HCT116 (cell line): Measurements from ENCODE around the gene PDLIM4. TPM values are rescaled to one million over a fixed set of nuclear protein-coding genes. Genes with fewer than 3 reads are reported as not detected.

Experiments used
- ATAC-seq: fragments of 200-7000 bp; cut with Tn5 transposase; 2 replicates; pipeline ENCODE4 v1.9.1; 2020; ENCODE audit warnings: mild to moderate bottlenecking, moderate library complexity
- BruUV-seq: library from RNA; stranded (reverse); fragments of 400-500 nt; replicated peaks from 2 replicates; lab custom pipeline; 2021; lab: Mats Ljungman, UMichigan
- CTCF ChIA-PET: fragments of 300-600 bp; sonication (Branson Sonifier 250); formaldehyde crosslinking; loops from one replicate; lab custom pipeline; 2021; ENCODE audit warnings: antibody characterized with exemption; lab: Charles Lee
- POLR2A ChIA-PET: fragments of 300-600, 350-600 bp; sonication (Branson Sonifier 250); formaldehyde crosslinking; loops from one replicate; lab custom pipeline; 2021; ENCODE audit warnings: antibody characterized with exemption; lab: Charles Lee
- RAD21 ChIA-PET, 2 experiments: fragments of 300-600 bp; sonication (Branson Sonifier 250); formaldehyde crosslinking; loops; one replicate each; lab custom pipeline; 2023; ENCODE audit warnings: low total read pairs in 2 of 2; ENCODE audit not compliant: uncharacterized antibody in 2 of 2, unreplicated experiment in 2 of 2, low non-redundant PET in 1 of 2; lab: Charles Lee
- DNase-seq: peaks from one replicate; pipeline ENCODE4 v3.0.0-alpha.2; 2010; ENCODE audit warnings: low read depth, low spot score
- H2AFZ ChIP-seq: fragments of 200-600 bp; shearing (Covaris generic), sonication (generic); 2 replicates; pipeline ENCODE4 v1.6.1; 2017; ENCODE audit warnings: low read depth, mixed run types, mixed read lengths, antibody characterized with exemption, low read length; ENCODE audit not compliant: poor library complexity, severe bottlenecking
- H3K27ac ChIP-seq: 2 replicates; pipeline ENCODE4 v1.5.1; 2012; ENCODE audit warnings: low read depth, low read length
- H3K27me3 ChIP-seq: fragments of 200-600 bp; sonication (generic); 2 replicates; pipeline ENCODE4 v1.6.1; 2016; ENCODE audit warnings: mixed run types, low read length, mixed read lengths; ENCODE audit not compliant: insufficient read depth
- H3K36me3 ChIP-seq, 2 experiments: fragments of 200-500 bp in 1 of 2; fragments of 200-600 bp in 1 of 2; sonication (Bioruptor generic) in 1 of 2; sonication (generic) in 1 of 2; 2 replicates each; pipeline versions ENCODE4 v1.5.1 to v1.6.1; 2014 to 2016; ENCODE audit warnings: low read length in 2 of 2, inconsistent platforms in 1 of 2, mixed read lengths in 1 of 2, mixed run types in 1 of 2; ENCODE audit not compliant: insufficient read depth in 2 of 2, control insufficient read depth in 1 of 2
- H3K4me1 ChIP-seq, 2 experiments: fragments of 200-600 bp in 1 of 2; sonication (generic) in 1 of 2; 2 replicates each; pipeline versions ENCODE4 v1.5.1 to v1.6.1; 2012 to 2017; ENCODE audit warnings: low read length in 2 of 2, inconsistent platforms in 1 of 2, mild to moderate bottlenecking in 1 of 2, mixed read lengths in 1 of 2, mixed run types in 1 of 2, moderate library complexity in 1 of 2; ENCODE audit not compliant: insufficient read depth in 2 of 2, control insufficient read depth in 1 of 2
- H3K4me2 ChIP-seq: fragments of 200-600 bp; sonication (generic); 2 replicates; pipeline ENCODE4 v1.6.1; 2017; ENCODE audit warnings: mixed run types, low read length, mixed read lengths
- H3K4me3 ChIP-seq, 2 experiments: fragments of 200-600 bp in 1 of 2; sonication (generic) in 1 of 2; replicated peaks in 1 of 2; 2 replicates each; pipeline ENCODE4 v1.5.1; 2011 to 2016; ENCODE audit warnings: low read length in 2 of 2, control low read depth in 1 of 2, low read depth in 1 of 2, mild to moderate bottlenecking in 1 of 2, mixed read lengths in 1 of 2, mixed run types in 1 of 2
- H3K79me2 ChIP-seq: fragments of 200-600 bp; sonication (generic); 2 replicates; pipeline ENCODE4 v1.6.1; 2017; ENCODE audit warnings: mild to moderate bottlenecking, mixed run types, low read length, moderate library complexity, mixed read lengths; ENCODE audit not compliant: insufficient read depth
- H3K9ac ChIP-seq: fragments of 200-600 bp; sonication (generic); 2 replicates; pipeline ENCODE4 v1.6.1; 2016; ENCODE audit warnings: low read length, mixed read lengths
- H3K9me2 ChIP-seq: fragments of 200-600 bp; sonication (generic), shearing (Covaris generic); 2 replicates; pipeline ENCODE4 v1.6.1; 2017; ENCODE audit warnings: mixed run types, mild to moderate bottlenecking, moderate library complexity; ENCODE audit not compliant: insufficient read depth
- H3K9me3 ChIP-seq, 2 experiments: fragments of 200-500 bp in 1 of 2; fragments of 200-600 bp in 1 of 2; sonication (Bioruptor generic) in 1 of 2; sonication (generic) in 1 of 2; 2 replicates each; pipeline ENCODE4 v1.6.1; 2014 to 2017; ENCODE audit warnings: low read length in 2 of 2, mixed read lengths in 2 of 2, inconsistent platforms in 1 of 2, low read depth in 1 of 2, mild to moderate bottlenecking in 1 of 2, mixed run types in 1 of 2, moderate library complexity in 1 of 2; ENCODE audit not compliant: control insufficient read depth in 1 of 2, insufficient read depth in 1 of 2
- H4K20me1 ChIP-seq: fragments of 200-600 bp; sonication (generic), shearing (Covaris generic); 2 replicates; pipeline ENCODE4 v1.6.1; 2017; ENCODE audit warnings: mixed run types, mild to moderate bottlenecking, moderate library complexity; ENCODE audit not compliant: insufficient read depth
- ATF3 ChIP-seq: IDR thresholded peaks from 2 replicates; pipeline ENCODE4 v1.6.1; 2012
- CBX3 ChIP-seq: IDR thresholded peaks from 2 replicates; pipeline ENCODE4 v1.6.1; 2012; ENCODE audit warnings: low read depth
- CEBPB ChIP-seq: IDR thresholded peaks from 2 replicates; pipeline ENCODE4 v1.6.1; 2012; ENCODE audit warnings: low read depth
- CTCF ChIP-seq, 3 experiments: fragments of 200-600 bp in 1 of 3; sonication (generic) in 1 of 3; IDR thresholded peaks in 2 of 3; conservative IDR thresholded peaks in 1 of 3; 2 replicates each; pipeline ENCODE4 v1.5.1; 2012 to 2017; ENCODE audit warnings: low read depth in 2 of 3, low read length in 2 of 3, antibody characterized with exemption in 1 of 3, borderline replicate concordance in 1 of 3, control low read depth in 1 of 3, mild to moderate bottlenecking in 1 of 3, mixed read lengths in 1 of 3, mixed run types in 1 of 3, moderate library complexity in 1 of 3; ENCODE audit not compliant: insufficient read depth in 1 of 3
- EGR1 ChIP-seq: IDR thresholded peaks from 2 replicates; pipeline ENCODE4 v1.6.1; 2012; ENCODE audit warnings: low read depth
- ELF1 ChIP-seq: IDR thresholded peaks from 2 replicates; pipeline ENCODE4 v1.6.1; 2012; ENCODE audit warnings: low read depth, borderline replicate concordance
- EZH2 ChIP-seq: fragments of 200-600 bp; sonication (generic); IDR thresholded peaks from 2 replicates; pipeline ENCODE4 v1.6.1; 2017; ENCODE audit warnings: antibody characterized with exemption, mixed run types
- EZH2phosphoT487 ChIP-seq: fragments of 200-600 bp; IDR thresholded peaks from 2 replicates; pipeline ENCODE4 v1.6.1; 2018; ENCODE audit warnings: antibody characterized with exemption, borderline replicate concordance
- FOSL1 ChIP-seq: IDR thresholded peaks from 2 replicates; pipeline ENCODE4 v1.6.1; 2012; ENCODE audit warnings: low read depth
- POLR2A ChIP-seq: IDR thresholded peaks from 2 replicates; pipeline ENCODE4 v1.7.0; 2011; ENCODE audit warnings: borderline replicate concordance; ENCODE audit not compliant: insufficient read depth, insufficient read length; ENCODE audit errors: extremely low read depth
- POLR2AphosphoS5 ChIP-seq: IDR thresholded peaks from 2 replicates; pipeline ENCODE4 v1.6.1; 2011; ENCODE audit warnings: mild to moderate bottlenecking, low read depth, low read length, moderate library complexity
- RAD21 ChIP-seq: IDR thresholded peaks from 2 replicates; pipeline ENCODE4 v1.6.1; 2012; ENCODE audit warnings: low read depth, mild to moderate bottlenecking
- REST ChIP-seq: IDR thresholded peaks from 2 replicates; pipeline ENCODE4 v1.6.1; 2012; ENCODE audit warnings: low read depth
- SIN3A ChIP-seq: IDR thresholded peaks from 2 replicates; pipeline ENCODE4 v1.6.1; 2012; ENCODE audit warnings: low read depth
- SP1 ChIP-seq: IDR thresholded peaks from 2 replicates; pipeline ENCODE4 v1.6.1; 2012; ENCODE audit warnings: low read depth
- YY1 ChIP-seq: IDR thresholded peaks from 2 replicates; pipeline ENCODE4 v1.6.1; 2011; ENCODE audit warnings: low read length, low read depth, moderate library complexity, mild to moderate bottlenecking; ENCODE audit not compliant: insufficient replicate concordance; ENCODE audit errors: extremely low read depth
- ZBTB33 ChIP-seq: IDR thresholded peaks from 2 replicates; pipeline ENCODE4 v1.6.1; 2011; ENCODE audit warnings: mild to moderate bottlenecking, low read length, moderate library complexity; ENCODE audit not compliant: insufficient replicate concordance; ENCODE audit errors: extremely low read depth
- ZFX ChIP-seq: fragments of 450-650 bp; IDR thresholded peaks from 2 replicates; pipeline ENCODE4 v1.6.1; 2017
- ZNF274 ChIP-seq: fragments of 200-500 bp; sonication (Bioruptor generic); IDR thresholded peaks from 2 replicates; pipeline ENCODE4 v1.6.1; 2014; ENCODE audit warnings: mild to moderate bottlenecking, low read depth, low read length, inconsistent platforms
- intact Hi-C: fragments of 100-400 bp; cut with micrococcal nuclease; formaldehyde crosslinking; loops from 2 replicates; pipeline ENCODE4 v1.10.0; 2022
- total RNA-seq: library from RNA; stranded (reverse); gene quantifications from one replicate; pipeline ENCODE4 v1.2.1, GENCODE V29; 2021; ENCODE audit not compliant: unreplicated experiment

Gene PDLIM4
- total RNA-seq, 1 experiment from 2014 or later = not detected

- Histone ChIP-seq H3K4me3 (no peak overlapping the region), H4K20me1 (no peaks in the 10 kb centered on the region), H3K9me3 (no peaks in the 10 kb centered on the region), H3K9me2 (no peaks in the 10 kb centered on the region), H3K27me3 (no peaks in the 10 kb centered on the region), H3K79me2 (no peaks in the 10 kb centered on the region), H3K9ac (no peak overlapping the region)
- no TSS peak for BruUV-seq
- ChIA-PET RAD21 (no interaction called here), POLR2A (no interaction called here)
- no peak for DNase-seq
- intact Hi-C loops = no loop called here
- TF ChIP-seq ZNF274 (no peak), RAD21 (no peak), POLR2A (no peak), CBX3 (no peak), FOSL1 (no peak), YY1 (no peak), ZFX (no peak), POLR2AphosphoS5 (no peak), EZH2phosphoT487 (no peak), CTCF (IDR thresholded peaks at IDR 0.05 in 2 of 3, conservative IDR thresholded peaks at IDR 0.05 in 1 of 3; ENCODE audit: borderline replicate concordance in 1 of 3, insufficient read depth in 1 of 3, low read depth in 2 of 3, low read length in 2 of 3) (no peak), EGR1 (no peak), SIN3A (no peak), EZH2 (no peak), SP1 (no peak), CEBPB (no peak), ELF1 (no peak), ZBTB33 (no peak), REST (no peak), ATF3 (no peak)
- TF ChIP-seq, all 23 proteins: peak for 0
- H2AFZ ChIP-seq = no peak overlapping the region
- CTCF ChIA-PET = no interaction called here
- H3K36me3 ChIP-seq = no peaks in the 10 kb centered on the region
- 0 out of 2 replicates have a peak overlapping the region, but pooled peaks have one; percentile 1 for H3K4me2 ChIP-seq
- peak; percentile 21; the same call in 1 of the 2 replicates for ATAC-seq
- no peak overlapping the region for H3K27ac ChIP-seq
- H3K4me1 ChIP-seq = peaks cover 14 to 53% of the 10 kb centered on the region in 2 experiments
Observed at GRCh38 chr5:132265336-132266030, 8.0 kb downstream of the PDLIM4 start.
